Trophoblast cell (in vitro differentiated cells and primary cell): ENCODE results near the gene CLASRP.

Experiments used
- DNase-seq, 2 donors: peaks; one replicate each; pipeline ENCODE4 v3.0.0-alpha.2; 2016
- H2AFZ ChIP-seq: 2 replicates; pipeline ENCODE4 v1.6.1; 2013; ENCODE audit warnings: low read length, moderate library complexity, mild to moderate bottlenecking; ENCODE audit not compliant: insufficient read depth, poor library complexity
- H2AK5ac ChIP-seq: 2 replicates; pipeline ENCODE4 v1.6.1; 2013; ENCODE audit warnings: mild to moderate bottlenecking, low read length
- H2BK120ac ChIP-seq: 2 replicates; pipeline ENCODE4 v1.6.1; 2013; ENCODE audit warnings: low read length, mild to moderate bottlenecking, moderate library complexity; ENCODE audit not compliant: insufficient read depth, poor library complexity
- H2BK12ac ChIP-seq: 2 replicates; pipeline ENCODE4 v1.6.1; 2013; ENCODE audit warnings: mild to moderate bottlenecking, low read length, moderate library complexity
- H2BK5ac ChIP-seq: 2 replicates; pipeline ENCODE4 v1.6.1; 2013; ENCODE audit warnings: low read length, low read depth, moderate library complexity, mild to moderate bottlenecking; ENCODE audit not compliant: poor library complexity
- H3K14ac ChIP-seq: 2 replicates; pipeline ENCODE4 v1.6.1; 2013; ENCODE audit warnings: mild to moderate bottlenecking, low read length
- H3K18ac ChIP-seq: 2 replicates; pipeline ENCODE4 v1.6.1; 2013; ENCODE audit warnings: mild to moderate bottlenecking, low read length
- H3K23ac ChIP-seq: 2 replicates; pipeline ENCODE4 v1.6.1; 2013; ENCODE audit warnings: low read length
- H3K27ac ChIP-seq: 2 replicates; pipeline ENCODE4 v1.5.1; 2013; ENCODE audit warnings: low read depth, mild to moderate bottlenecking, inconsistent platforms, low read length, moderate library complexity
- H3K27me3 ChIP-seq: 2 replicates; pipeline ENCODE4 v1.6.1; 2013; ENCODE audit warnings: inconsistent platforms, mild to moderate bottlenecking, low read length, moderate library complexity; ENCODE audit not compliant: insufficient read depth
- H3K36me3 ChIP-seq, 2 experiments: 1 replicate in 1 of 2; 2 replicates in 1 of 2; pipeline ENCODE4 v1.6.1; 2013; ENCODE audit warnings: low read length in 2 of 2, mild to moderate bottlenecking in 2 of 2, moderate library complexity in 1 of 2; ENCODE audit not compliant: insufficient read depth in 2 of 2, control insufficient read depth in 1 of 2
- H3K4ac ChIP-seq: 2 replicates; pipeline ENCODE4 v1.6.1; 2013; ENCODE audit warnings: low read depth, mild to moderate bottlenecking, low read length, moderate library complexity
- H3K4me1 ChIP-seq, 2 experiments: 1 replicate in 1 of 2; 2 replicates in 1 of 2; pipeline ENCODE4 v1.6.1; 2013; ENCODE audit warnings: low read length in 2 of 2, mild to moderate bottlenecking in 2 of 2, moderate library complexity in 1 of 2; ENCODE audit not compliant: insufficient read depth in 2 of 2, control insufficient read depth in 1 of 2
- H3K4me2 ChIP-seq: 2 replicates; pipeline ENCODE4 v1.6.1; 2013; ENCODE audit warnings: inconsistent platforms, mild to moderate bottlenecking, low read length, moderate library complexity
- H3K4me3 ChIP-seq: 2 replicates; pipeline ENCODE4 v1.5.1; 2013; ENCODE audit warnings: mild to moderate bottlenecking, low read depth, low read length, inconsistent platforms
- H3K79me1 ChIP-seq: one replicate; pipeline ENCODE4 v1.6.1; 2013; ENCODE audit warnings: low read length
- H3K79me2 ChIP-seq: 2 replicates; pipeline ENCODE4 v1.6.1; 2013; ENCODE audit warnings: low read length, mild to moderate bottlenecking; ENCODE audit not compliant: control insufficient read depth, insufficient read depth, poor library complexity
- H3K9ac ChIP-seq: 2 replicates; pipeline ENCODE4 v1.6.1; 2013; ENCODE audit warnings: mild to moderate bottlenecking, low read length
- H3K9me3 ChIP-seq: 2 replicates; pipeline ENCODE4 v1.6.1; 2013; ENCODE audit warnings: low read depth, mild to moderate bottlenecking, control low read depth, inconsistent platforms, low read length; ENCODE audit not compliant: insufficient read depth
- H4K12ac ChIP-seq: 2 replicates; pipeline ENCODE4 v1.6.1; 2013; ENCODE audit warnings: low read depth, mild to moderate bottlenecking, low read length, moderate library complexity
- H4K8ac ChIP-seq: 2 replicates; pipeline ENCODE4 v1.6.1; 2013; ENCODE audit warnings: low read depth, mild to moderate bottlenecking, low read length, moderate library complexity
- H4K91ac ChIP-seq: one replicate; pipeline ENCODE4 v1.6.1; 2013; ENCODE audit warnings: low read depth, mild to moderate bottlenecking, low read length, moderate library complexity
- WGBS: extraction: QIAGEN DNeasy Blood & Tissue Kit; methylation state at CpG from one replicate; pipeline ENCODE4 v1.1.7; 2013; ENCODE audit warnings: missing lambda C conversion rate; ENCODE audit not compliant: insufficient read length, insufficient coverage; ENCODE audit errors: extremely low coverage; 5-methylcytosine and 5-hydroxymethylcytosine counted together

The CLASRP gene

GRCh38 chr19:45112111-45112827 lies 73.4 kb downstream of the CLASRP start:
- Histone ChIP-seq H3K18ac (peak overlapping the region; percentile 33), H3K9ac (no peak overlapping the region), H2BK12ac (no peak overlapping the region), H3K4me2 (no peak overlapping the region), H3K4ac (peak overlapping the region; percentile 17), H2AK5ac (no peak overlapping the region), H3K79me2 (peaks cover 11% of the 10 kb centered on the region), H3K4me3 (no peak overlapping the region), H3K9me3 (no peaks in the 10 kb centered on the region), H3K27me3 (no peaks in the 10 kb centered on the region), H2AFZ (no peak overlapping the region), H3K4me1 (peaks cover 1 to 11% of the 10 kb centered on the region in 2 experiments), H2BK5ac (no peak overlapping the region), H3K27ac (no peak overlapping the region), H3K23ac (no peak overlapping the region), H4K8ac (no peak overlapping the region), H3K14ac (no peak overlapping the region), H3K79me1 (no peaks in the 10 kb centered on the region), H3K36me3 (peaks cover 2 to 3% of the 10 kb centered on the region in 2 experiments), H2BK120ac (no peak overlapping the region), H4K91ac (no peak overlapping the region), H4K12ac (no peak overlapping the region)
- whole genome bisulfite sequencing: no CpG with 5 or more reads among the region's 11 CpGs
- DNase-seq: peak; percentile 61 to 65

- Histone ChIP-seq H3K23ac (no peak overlapping the region), H3K4ac (no peak overlapping the region), H3K14ac (no peak overlapping the region), H3K27me3 (no peaks in the 10 kb centered on the region), H3K18ac (no peak overlapping the region), H3K9me3 (no peaks in the 10 kb centered on the region), H3K4me2 (no peak overlapping the region), H3K4me1 (peaks cover 4 to 16% of the 10 kb centered on the region in 2 experiments), H4K12ac (no peak overlapping the region), H2BK5ac (no peak overlapping the region), H2BK12ac (no peak overlapping the region), H3K36me3 (peaks cover 2 to 3% of the 10 kb centered on the region in 2 experiments), H3K79me1 (no peaks in the 10 kb centered on the region), H4K91ac (no peak overlapping the region), H4K8ac (no peak overlapping the region), H2AK5ac (no peak overlapping the region), H3K79me2 (peaks cover 11% of the 10 kb centered on the region), H2BK120ac (no peak overlapping the region), H2AFZ (no peak overlapping the region), H3K27ac (no peak overlapping the region), H3K4me3 (no peak overlapping the region), H3K9ac (no peak overlapping the region)
- WGBS: no CpG with 5 or more reads among the region's 9 CpGs
- DNase-seq: no peak
These were observed 74.8 kb downstream of the CLASRP start for GRCh38 chr19:45113628-45114027.

- Histone ChIP-seq H2BK12ac (no peak overlapping the region), H2BK120ac (no peak overlapping the region), H3K4ac (no peak overlapping the region), H3K9me3 (no peaks in the 10 kb centered on the region), H3K9ac (no peak overlapping the region), H3K4me3 (no peak overlapping the region), H2AFZ (no peak overlapping the region), H3K14ac (no peak overlapping the region), H4K12ac (no peak overlapping the region), H2AK5ac (no peak overlapping the region), H3K36me3 (peaks cover 2 to 3% of the 10 kb centered on the region in 2 experiments), H3K79me1 (no peaks in the 10 kb centered on the region), H4K8ac (no peak overlapping the region), H3K4me2 (no peak overlapping the region), H3K23ac (no peak overlapping the region), H3K18ac (no peak overlapping the region), H2BK5ac (no peak overlapping the region), H3K27ac (no peak overlapping the region), H3K4me1 (peaks cover 4 to 16% of the 10 kb centered on the region in 2 experiments), H3K79me2 (peaks cover 11% of the 10 kb centered on the region), H3K27me3 (no peaks in the 10 kb centered on the region), H4K91ac (no peak overlapping the region)
- WGBS: no CpG with 5 or more reads among the region's 4 CpGs
- no peak for DNase-seq
These were observed 75.3 kb downstream of the CLASRP start for GRCh38 chr19:45114116-45114515.

GRCh38 chr19:45115809-45116615 lies 77.2 kb downstream of the CLASRP start:
- DNase-seq: no peak
- Histone ChIP-seq H2BK5ac (no peak overlapping the region), H3K23ac (no peak overlapping the region), H2AK5ac (no peak overlapping the region), H3K4me2 (no peak overlapping the region), H3K4ac (peak overlapping the region; percentile 13), H3K27me3 (no peaks in the 10 kb centered on the region), H3K27ac (no peak overlapping the region), H3K4me1 (peaks cover 5 to 17% of the 10 kb centered on the region in 2 experiments), H3K36me3 (no peaks in the 10 kb centered on the region), H3K9me3 (no peaks in the 10 kb centered on the region), H2BK120ac (no peak overlapping the region), H4K12ac (no peak overlapping the region), H3K18ac (no peak overlapping the region), H3K14ac (no peak overlapping the region), H4K91ac (no peak overlapping the region), H2AFZ (no peak overlapping the region), H3K79me1 (no peaks in the 10 kb centered on the region), H3K79me2 (peaks cover 9% of the 10 kb centered on the region), H3K9ac (no peak overlapping the region), H3K4me3 (no peak overlapping the region), H2BK12ac (no peak overlapping the region), H4K8ac (no peak overlapping the region)
- WGBS: no CpG with 5 or more reads among the region's 21 CpGs
